WERI-Rb-1 (cell line): ENCODE data around the gene AGRP.
A peak's percentile ranks its signal among the peaks of the same experiment; 100 is the strongest.

Experiments used
- DNase-seq: peaks from one replicate; pipeline ENCODE4 v3.0.0-alpha.2; 2020
- H3K27ac ChIP-seq: fragments of 250-450 bp; sonication (Bioruptor Pico); 2 replicates; pipeline ENCODE4 v1.5.1; 2020; ENCODE audit warnings: mild to moderate bottlenecking, moderate library complexity
- H3K27me3 ChIP-seq: fragments of 250-450 bp; sonication (Bioruptor Pico); 2 replicates; pipeline ENCODE4 v1.5.1; 2021; ENCODE audit warnings: mild to moderate bottlenecking, low read depth, moderate library complexity; ENCODE audit not compliant: insufficient read depth, severe bottlenecking
- H3K36me3 ChIP-seq: fragments of 250-450 bp; sonication (Bioruptor Pico); 2 replicates; pipeline ENCODE4 v1.5.1; 2020; ENCODE audit warnings: mild to moderate bottlenecking, moderate library complexity
- H3K4me3 ChIP-seq: 2 replicates; pipeline ENCODE4 v1.5.1; 2011; ENCODE audit warnings: low read depth, mild to moderate bottlenecking, control low read depth, low read length
- H3K9me3 ChIP-seq: fragments of 250-450 bp; sonication (Bioruptor Pico); 2 replicates; pipeline ENCODE4 v1.5.1; 2021; ENCODE audit warnings: mild to moderate bottlenecking, moderate library complexity; ENCODE audit not compliant: severe bottlenecking
- TF ChIP-seq, protein P1 (sequence below): IDR thresholded peaks from 2 replicates; pipeline ENCODE4 v1.5.1; 2011; ENCODE audit warnings: low read depth, mild to moderate bottlenecking, control low read depth, inconsistent platforms, low read length

The AGRP gene

DNA sequence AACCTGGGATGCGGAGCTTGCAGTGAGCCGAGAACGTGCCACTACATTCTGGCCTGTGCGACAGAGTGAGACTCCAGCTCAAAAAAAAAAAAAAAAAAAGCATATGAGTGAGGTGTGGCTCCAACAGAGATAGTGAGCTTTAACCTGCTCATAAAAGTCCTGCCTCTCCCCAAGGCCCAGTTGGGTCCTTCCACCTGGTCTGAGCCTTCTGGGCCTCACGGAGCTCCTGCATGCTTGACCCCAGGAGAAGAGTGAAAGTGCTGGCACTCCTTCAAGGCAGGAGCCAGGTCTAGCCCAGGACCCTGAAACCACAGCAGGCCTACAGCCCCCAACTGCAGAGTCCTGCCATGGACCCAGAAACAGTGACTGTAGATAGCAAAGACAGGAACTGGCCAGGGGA, 34.8 kb downstream of the AGRP start:
- DNase-seq, result no peak
- peaks cover 40% of the 10 kb centered on the region for H3K36me3 ChIP-seq
- H3K27me3 ChIP-seq, result no peaks in the 10 kb centered on the region
- TF ChIP-seq, protein P1, sequence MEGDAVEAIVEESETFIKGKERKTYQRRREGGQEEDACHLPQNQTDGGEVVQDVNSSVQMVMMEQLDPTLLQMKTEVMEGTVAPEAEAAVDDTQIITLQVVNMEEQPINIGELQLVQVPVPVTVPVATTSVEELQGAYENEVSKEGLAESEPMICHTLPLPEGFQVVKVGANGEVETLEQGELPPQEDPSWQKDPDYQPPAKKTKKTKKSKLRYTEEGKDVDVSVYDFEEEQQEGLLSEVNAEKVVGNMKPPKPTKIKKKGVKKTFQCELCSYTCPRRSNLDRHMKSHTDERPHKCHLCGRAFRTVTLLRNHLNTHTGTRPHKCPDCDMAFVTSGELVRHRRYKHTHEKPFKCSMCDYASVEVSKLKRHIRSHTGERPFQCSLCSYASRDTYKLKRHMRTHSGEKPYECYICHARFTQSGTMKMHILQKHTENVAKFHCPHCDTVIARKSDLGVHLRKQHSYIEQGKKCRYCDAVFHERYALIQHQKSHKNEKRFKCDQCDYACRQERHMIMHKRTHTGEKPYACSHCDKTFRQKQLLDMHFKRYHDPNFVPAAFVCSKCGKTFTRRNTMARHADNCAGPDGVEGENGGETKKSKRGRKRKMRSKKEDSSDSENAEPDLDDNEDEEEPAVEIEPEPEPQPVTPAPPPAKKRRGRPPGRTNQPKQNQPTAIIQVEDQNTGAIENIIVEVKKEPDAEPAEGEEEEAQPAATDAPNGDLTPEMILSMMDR, result no peak
- H3K27ac ChIP-seq, result no peak overlapping the region
- H3K4me3 ChIP-seq, result no peak overlapping the region
- no peaks in the 10 kb centered on the region for H3K9me3 ChIP-seq

DNA sequence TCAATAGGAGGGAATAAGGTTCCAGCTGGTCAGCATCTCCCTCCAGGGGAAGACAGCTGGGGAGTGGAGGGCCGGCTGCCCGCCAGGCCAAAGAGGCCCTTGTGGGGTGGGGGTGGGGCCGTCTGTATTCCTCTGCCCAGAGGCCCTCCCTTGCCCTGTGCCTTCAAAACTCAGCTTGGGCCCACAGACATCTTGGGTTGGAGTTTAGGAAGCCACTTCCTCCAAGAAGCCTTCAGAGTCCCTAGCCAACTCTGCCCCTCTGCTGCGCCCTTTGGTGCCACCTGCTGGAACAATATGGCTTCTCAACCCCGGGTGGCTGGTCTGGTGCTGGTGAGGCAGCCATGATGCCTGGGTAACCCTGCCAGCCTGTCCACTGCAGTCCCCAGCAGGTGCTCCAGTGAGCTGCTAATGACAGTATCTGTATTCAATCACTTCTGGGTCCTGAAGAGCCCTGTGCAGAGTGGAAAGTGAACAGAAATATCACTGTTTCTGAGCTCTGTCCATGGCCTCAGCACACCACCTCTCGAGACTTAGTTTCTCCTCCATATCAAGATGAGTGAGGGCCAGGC, 35.8 kb downstream of the AGRP start:
- peak overlapping the region; percentile 43 for H3K27ac ChIP-seq
- no peaks in the 10 kb centered on the region for H3K27me3 ChIP-seq
- TF ChIP-seq, protein P1, result peak; percentile 79
- peak; percentile 71 for DNase-seq
- no peaks in the 10 kb centered on the region for H3K9me3 ChIP-seq
- no peak overlapping the region for H3K4me3 ChIP-seq
- peaks cover 40% of the 10 kb centered on the region for H3K36me3 ChIP-seq

DNA sequence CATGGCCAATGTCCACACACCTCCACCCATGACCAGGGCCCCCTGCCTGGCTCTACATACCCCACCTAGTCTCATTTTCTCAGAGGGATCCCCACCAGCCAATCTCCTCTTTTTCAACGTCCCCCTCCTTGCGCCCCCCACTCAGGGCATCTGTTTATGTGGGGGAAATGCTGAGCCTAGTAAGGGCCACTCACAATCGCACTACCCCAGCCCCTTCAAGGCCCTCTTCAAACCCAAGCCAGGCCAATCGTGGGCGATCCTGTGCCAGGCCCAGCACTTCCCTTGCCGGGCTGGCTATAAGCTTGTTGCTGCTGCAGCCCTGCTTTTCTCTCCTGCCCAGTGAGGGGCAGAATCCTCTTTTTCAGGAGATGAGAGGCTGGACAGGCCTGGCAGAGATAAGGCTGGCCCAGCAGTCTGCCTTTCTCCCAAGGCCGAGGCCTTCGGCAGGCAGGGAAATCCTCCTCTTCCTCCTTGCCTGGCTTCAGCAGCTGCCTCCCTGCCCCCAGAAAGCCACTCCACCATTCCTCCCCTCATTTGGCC, 36.3 kb downstream of the AGRP start:
- Histone ChIP-seq H3K9me3 (no peaks in the 10 kb centered on the region), H3K4me3 (no peak overlapping the region), H3K27ac (peak overlapping the region; percentile 43), H3K36me3 (peaks cover 38% of the 10 kb centered on the region), H3K27me3 (no peaks in the 10 kb centered on the region)
- no peak for DNase-seq
- TF ChIP-seq, protein P1, result no peak

DNA sequence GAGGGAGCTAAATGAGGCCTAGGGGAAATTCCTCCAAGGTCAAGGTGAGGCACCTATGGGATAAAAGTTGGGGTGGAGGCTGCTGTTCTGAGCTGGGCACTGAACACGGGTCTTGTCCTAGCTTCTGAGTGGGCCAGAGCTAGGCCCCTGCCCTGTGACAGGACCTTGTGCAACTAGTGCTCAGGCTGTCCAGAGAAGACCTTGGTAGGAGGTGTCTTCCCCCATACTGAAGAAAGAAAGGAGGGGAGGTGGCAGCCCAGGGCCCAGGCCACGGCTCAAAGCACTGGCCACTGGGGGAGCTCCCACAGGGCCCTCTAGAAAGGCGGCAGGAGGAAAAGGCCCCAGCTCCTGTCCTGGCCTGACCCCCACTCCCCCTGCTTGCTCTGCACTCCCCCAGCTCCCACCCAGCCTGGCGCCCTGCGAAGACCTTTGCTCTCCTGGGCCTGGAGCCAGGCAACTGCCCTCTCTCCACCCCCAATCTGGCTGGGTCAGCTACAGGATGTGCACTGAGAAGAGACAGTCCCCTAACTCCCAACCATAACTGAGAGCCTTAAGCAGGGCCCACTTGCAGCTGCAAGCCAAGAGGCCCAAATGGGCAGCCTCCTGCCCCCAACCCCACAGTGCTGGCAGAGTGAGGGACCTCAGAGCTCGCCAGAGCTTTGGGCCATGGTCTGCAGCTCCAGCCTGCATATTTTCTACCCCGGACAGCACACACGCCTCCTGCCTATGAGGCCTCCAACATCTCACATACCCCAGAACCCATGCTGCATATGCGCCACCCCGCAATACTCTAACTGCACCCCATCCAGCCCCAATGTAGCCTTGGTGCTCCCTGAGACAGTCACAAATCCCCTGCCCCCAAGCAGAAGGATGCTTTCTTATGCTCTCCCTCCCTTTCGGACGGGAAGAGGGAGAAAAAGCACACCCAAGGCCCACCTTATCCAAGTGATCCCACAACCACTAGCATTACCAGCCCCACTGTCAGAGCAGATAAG, 37.1 kb downstream of the AGRP start:
- TF ChIP-seq, protein P1, result peak; percentile 15; the same call in 1 of the 2 replicates
- H3K27me3 ChIP-seq, result no peaks in the 10 kb centered on the region
- H3K9me3 ChIP-seq, result no peaks in the 10 kb centered on the region
- no peak overlapping the region for H3K4me3 ChIP-seq
- peak overlapping the region; percentile 46 for H3K27ac ChIP-seq
- DNase-seq, result peak; percentile 41
- peaks cover 30% of the 10 kb centered on the region for H3K36me3 ChIP-seq

DNA sequence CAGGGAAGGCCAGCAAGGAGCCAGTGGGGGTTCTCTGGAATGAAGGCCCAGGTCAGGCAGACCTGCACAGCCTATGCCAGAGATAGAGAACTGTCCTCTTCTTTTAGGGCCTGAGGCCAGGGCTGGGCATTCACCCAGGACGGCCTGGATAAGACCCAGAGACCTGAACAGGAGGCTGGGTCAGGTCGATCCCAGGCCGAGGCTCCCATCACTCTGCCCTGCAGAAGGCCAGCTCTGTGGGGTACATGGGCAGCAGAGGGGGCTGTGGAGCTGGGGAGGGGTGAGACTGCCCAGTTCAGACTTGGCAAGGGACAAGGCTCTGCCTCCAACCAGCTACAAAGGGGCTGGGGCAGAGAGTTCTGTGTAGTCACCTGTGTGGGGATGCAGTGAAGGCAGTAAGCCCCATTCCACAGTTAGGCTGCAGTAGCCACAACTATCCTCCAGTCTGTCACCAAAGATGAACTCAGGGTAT, 37.9 kb downstream of the AGRP start:
- Histone ChIP-seq H3K27ac (peak overlapping the region; percentile 26; the same call in 1 of the 2 replicates), H3K36me3 (peaks cover 31% of the 10 kb centered on the region)

More for the DNA sequence above, 37.9 kb downstream of the AGRP start:
- H3K9me3 ChIP-seq, result no peaks in the 10 kb centered on the region
- TF ChIP-seq, protein P1, result peak; percentile 18; the same call in 1 of the 2 replicates
- no peak for DNase-seq
- no peak overlapping the region for H3K4me3 ChIP-seq
- H3K27me3 ChIP-seq, result no peaks in the 10 kb centered on the region
